ENCODE measurements around the gene OR2T33. TPM values are rescaled to one million over a fixed set of nuclear protein-coding genes. Genes with fewer than 3 reads are reported as not detected.

OR2T33 gene
- total RNA-seq, 1 donor from 2014 or later, result not detected

DNA sequence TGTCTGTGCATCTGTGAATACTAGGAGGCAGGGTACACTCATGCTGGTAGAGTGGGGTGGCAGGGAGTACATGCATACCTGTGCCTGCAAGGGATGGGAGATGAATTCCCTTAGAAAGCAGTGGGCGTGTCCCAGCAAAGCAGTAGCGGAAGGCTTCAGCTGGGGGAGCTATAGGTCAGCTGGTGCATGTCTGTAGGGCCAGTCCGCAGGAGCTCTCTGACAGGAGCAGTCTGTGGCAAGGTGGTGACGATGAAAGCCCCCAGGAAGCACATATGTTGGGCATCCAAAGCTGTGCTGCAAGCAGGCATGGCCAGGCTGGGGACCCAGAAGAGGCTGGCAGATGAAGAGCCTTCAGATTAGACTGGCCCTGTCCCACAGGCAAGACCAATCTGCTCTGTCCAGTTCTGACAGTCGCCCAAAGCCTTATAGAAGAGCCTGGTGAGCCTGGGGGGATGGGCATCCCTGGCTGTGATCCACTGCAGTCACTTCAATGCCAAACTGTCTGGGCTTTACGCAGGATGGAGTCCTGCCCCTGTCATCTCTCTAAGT lies 48.3 kb downstream of the OR2T33 start:
- no peaks in the 10 kb centered on the region for H3K27me3 Mint-ChIP-seq (ENCODE audit: low read depth)
- H3K27ac Mint-ChIP-seq, result no peak overlapping the region
- no peaks in the 10 kb centered on the region for H3K9me3 Mint-ChIP-seq
- no peaks in the 10 kb centered on the region for H3K36me3 Mint-ChIP-seq (ENCODE audit: low read depth)
- no peak for DNase-seq (ENCODE audit: low spot score)
- H3K4me3 Mint-ChIP-seq (ENCODE audit: low read depth), result no peak overlapping the region
- H3K4me1 Mint-ChIP-seq (ENCODE audit: low read depth), result no peaks in the 10 kb centered on the region
- intact Hi-C loops (cut with micrococcal nuclease), result no loop called here

DNA sequence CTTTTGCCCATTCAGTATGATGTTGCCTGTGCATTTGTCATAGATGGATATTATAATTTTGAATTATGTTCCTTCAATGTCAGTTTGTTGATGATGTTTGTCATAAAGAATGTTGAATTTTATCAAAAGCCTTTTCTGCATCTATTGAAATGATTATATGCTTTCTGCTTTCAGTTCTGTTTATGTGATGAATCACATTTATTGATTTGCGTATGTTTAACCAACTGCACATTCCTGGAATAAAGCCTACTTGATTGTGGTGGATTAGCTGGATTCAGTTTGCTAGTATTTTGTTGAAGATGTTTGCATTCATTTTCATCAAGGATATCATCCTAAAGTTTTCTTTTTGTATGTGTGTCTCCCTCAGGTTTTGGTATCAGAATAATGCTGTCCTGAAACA lies 52.2 kb downstream of the OR2T33 start:
- intact Hi-C loops (cut with micrococcal nuclease), result no loop called here
- no peak for DNase-seq (ENCODE audit: low spot score)
- Mint-ChIP-seq H3K4me1 (ENCODE audit: low read depth) (no peaks in the 10 kb centered on the region), H3K9me3 (no peaks in the 10 kb centered on the region), H3K27ac (no peak overlapping the region), H3K36me3 (ENCODE audit: low read depth) (no peaks in the 10 kb centered on the region), H3K27me3 (ENCODE audit: low read depth) (no peaks in the 10 kb centered on the region), H3K4me3 (ENCODE audit: low read depth) (no peak overlapping the region)

Other genes with a start within 250 kb of the OR2T33 start
- 0.05 and 0.11 TPM in 2 replicates for gene OR2L2, start 247.9 kb downstream of the OR2T33 start, total RNA-seq
- gene OR2L3, start 231.1 kb downstream of the OR2T33 start, total RNA-seq, result not detected in 2 replicates
- gene OR2L13, start 182.8 kb downstream of the OR2T33 start, total RNA-seq, result not detected in 2 replicates
- gene OR2M5, start 132.8 kb downstream of the OR2T33 start, total RNA-seq, result not detected in 2 replicates
- not detected in 2 replicates for gene OR2M2, start 103.2 kb downstream of the OR2T33 start, total RNA-seq
- not detected in 2 replicates for gene OR2M3, start 80.7 kb downstream of the OR2T33 start, total RNA-seq
- not detected in 2 replicates for gene OR2M4, start 46.6 kb downstream of the OR2T33 start, total RNA-seq
- not detected in 2 replicates for gene OR2T12, start 25.4 kb upstream of the OR2T33 start, total RNA-seq
- not detected in 2 replicates for gene OR2M7, start 46.6 kb upstream of the OR2T33 start, total RNA-seq
- gene OR14C36, start 70.8 kb upstream of the OR2T33 start, total RNA-seq, result not detected in 2 replicates
- not detected in 2 replicates for gene OR2T4, start 83.7 kb upstream of the OR2T33 start, total RNA-seq
- gene OR2T6, start 97.8 kb upstream of the OR2T33 start, total RNA-seq, result not detected in 2 replicates
- not detected in 2 replicates for gene OR2T1, start 125.1 kb upstream of the OR2T33 start, total RNA-seq
- not detected in 2 replicates for gene OR2T2, start 167.7 kb upstream of the OR2T33 start, total RNA-seq
- not detected in 2 replicates for gene OR2T3, start 195.4 kb upstream of the OR2T33 start, total RNA-seq
- not detected in 2 replicates for gene OR2T5, start 210.6 kb upstream of the OR2T33 start, total RNA-seq
- not detected in 2 replicates for gene OR2G6, start 230.1 kb upstream of the OR2T33 start, total RNA-seq